Psoas muscle (tissue), 8 donors: ENCODE data around the gene FARP1. TPM values are rescaled to one million over a fixed set of nuclear protein-coding genes. Genes with fewer than 3 reads are reported as not detected.
"Not testable (repeated sequence)": the region's sequence is repeated elsewhere in the genome, so short reads cannot be mapped to it uniquely, and the experiment has no call there.

Source experiments
- ATAC-seq, 4 donors: fragments of 200-7000 bp; cut with Tn5 transposase; one replicate each; pipeline ENCODE4 v1.9.1; 2020; ENCODE audit warnings: moderate library complexity in 3 of 4, mild to moderate bottlenecking in 2 of 4
- DNase-seq, 2 donors: peaks; one replicate each; pipeline ENCODE4 v3.0.0-alpha.2; 2020
- H3K27ac ChIP-seq: fragments of 200-600 bp; one replicate; pipeline ENCODE4 v1.8.0; 2022
- H3K27me3 ChIP-seq, 3 donors: fragments of 200-600 bp in 1 of 3; one replicate each; pipeline versions ENCODE4 v1.6.1 to v1.8.0; 2013 to 2022; ENCODE audit warnings: low read length in 2 of 3, mild to moderate bottlenecking in 2 of 3, moderate library complexity in 1 of 3; ENCODE audit not compliant: insufficient read depth in 3 of 3
- H3K36me3 ChIP-seq, 2 donors: fragments of 200-600 bp in 1 of 2; one replicate each; pipeline versions ENCODE4 v1.6.1 to v1.8.0; 2013 to 2022; ENCODE audit warnings: low read depth in 1 of 2, mild to moderate bottlenecking in 1 of 2, moderate library complexity in 1 of 2; ENCODE audit not compliant: insufficient read depth in 1 of 2
- H3K4me1 ChIP-seq: fragments of 200-600 bp; one replicate; pipeline ENCODE4 v1.8.0; 2022
- H3K4me3 ChIP-seq: fragments of 200-600 bp; one replicate; pipeline ENCODE4 v1.8.0; 2022; ENCODE audit warnings: mild to moderate bottlenecking
- H3K9me3 ChIP-seq: fragments of 200-600 bp; one replicate; pipeline ENCODE4 v1.8.0; 2022
- WGBS, 3 donors: extraction: QIAGEN DNeasy Blood & Tissue Kit; methylation state at CpG; one replicate each; pipeline versions ENCODE4 v1.1.6 to v1.1.7; 2013; 5-methylcytosine and 5-hydroxymethylcytosine counted together
- intact Hi-C, 2 donors: fragments of 100-400 bp; cut with DNase I; formaldehyde crosslinking; loops; one replicate each; pipeline versions ENCODE4 v1.11.0 to v1.14.2; 2022
- polyA plus RNA-seq, 3 donors: library from polyadenylated mRNA; stranded (reverse); fragments of 200-250 nt; gene quantifications; one replicate each; pipeline ENCODE4 v1.2.3, GENCODE V29; 2013
- total RNA-seq, 4 donors: library from RNA; stranded (reverse); fragmentation: NEBNext Ultra II Directional in 2 of 4; extraction: Animal tissue kit (Norgen Biotek cat#: 25700) in 2 of 4; gene quantifications; one replicate each; pipeline versions ENCODE4 v1.2.1 to v1.2.4, GENCODE V29; 2021 to 2023
- TF ChIP-seq, protein P1 (sequence below): fragments of 200-600 bp; IDR thresholded peaks from one replicate; pipeline ENCODE4 v1.8.0; 2022; ENCODE audit warnings: antibody characterized with exemption
- donor health status: healthy with polysubstance abuse.
- donor health status: DM: no; HTN: no; CAD: no; lungs with moderate emphysema.
- donor health status: Bipolar disorder and iron deficiency.
- donor health status: healthy.
- donor health status: DM: yes; HTN: yes; CAD: no.
- donor health status: DM: no; HTN: no; CAD: no.
- donor health status: DM: no; HTN: no; CAD: no.
- donor health status: DM: yes; HTN: yes; CAD: no.

Gene FARP1
- total and polyA plus RNA-seq, 7 donors = 5.7 to 19.4 (median 9.2) TPM

DNA sequence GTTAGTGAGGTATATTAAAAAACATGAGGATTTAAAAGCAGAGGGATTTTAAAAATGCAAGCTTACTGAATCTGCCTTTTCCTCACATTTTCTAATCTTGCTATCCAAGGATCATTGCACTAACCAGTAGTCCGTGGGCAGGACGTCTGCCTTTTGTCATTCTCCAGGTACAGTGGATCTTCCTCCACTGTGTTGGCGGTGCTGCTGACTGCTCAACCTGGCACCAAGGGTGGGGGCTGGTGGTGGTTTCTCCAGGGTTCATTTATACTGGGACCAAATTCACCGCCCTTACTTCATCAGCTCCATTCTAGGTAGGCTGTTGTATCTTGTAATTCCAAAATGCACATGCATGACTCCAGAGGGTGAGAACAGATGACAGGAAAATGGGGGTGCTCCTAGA is 264.7 kb downstream of the FARP1 start:
- DNase-seq = no peak
- no peak for ATAC-seq
- no peaks in the 10 kb centered on the region for H3K27me3 ChIP-seq
- no peaks in the 10 kb centered on the region for H3K9me3 ChIP-seq
- WGBS, 3 donors = 92 to 93% (median 93%) methylated on average over 4 of the region's 4 CpGs
- intact Hi-C loops = no loop called here
- peaks cover 0 to under 1% of the 10 kb centered on the region in 2 donors for H3K36me3 ChIP-seq
- TF ChIP-seq, protein P1, sequence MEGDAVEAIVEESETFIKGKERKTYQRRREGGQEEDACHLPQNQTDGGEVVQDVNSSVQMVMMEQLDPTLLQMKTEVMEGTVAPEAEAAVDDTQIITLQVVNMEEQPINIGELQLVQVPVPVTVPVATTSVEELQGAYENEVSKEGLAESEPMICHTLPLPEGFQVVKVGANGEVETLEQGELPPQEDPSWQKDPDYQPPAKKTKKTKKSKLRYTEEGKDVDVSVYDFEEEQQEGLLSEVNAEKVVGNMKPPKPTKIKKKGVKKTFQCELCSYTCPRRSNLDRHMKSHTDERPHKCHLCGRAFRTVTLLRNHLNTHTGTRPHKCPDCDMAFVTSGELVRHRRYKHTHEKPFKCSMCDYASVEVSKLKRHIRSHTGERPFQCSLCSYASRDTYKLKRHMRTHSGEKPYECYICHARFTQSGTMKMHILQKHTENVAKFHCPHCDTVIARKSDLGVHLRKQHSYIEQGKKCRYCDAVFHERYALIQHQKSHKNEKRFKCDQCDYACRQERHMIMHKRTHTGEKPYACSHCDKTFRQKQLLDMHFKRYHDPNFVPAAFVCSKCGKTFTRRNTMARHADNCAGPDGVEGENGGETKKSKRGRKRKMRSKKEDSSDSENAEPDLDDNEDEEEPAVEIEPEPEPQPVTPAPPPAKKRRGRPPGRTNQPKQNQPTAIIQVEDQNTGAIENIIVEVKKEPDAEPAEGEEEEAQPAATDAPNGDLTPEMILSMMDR = no peak
- no peaks in the 10 kb centered on the region for H3K4me1 ChIP-seq
- H3K4me3 ChIP-seq = no peak overlapping the region
- no peak overlapping the region for H3K27ac ChIP-seq

DNA sequence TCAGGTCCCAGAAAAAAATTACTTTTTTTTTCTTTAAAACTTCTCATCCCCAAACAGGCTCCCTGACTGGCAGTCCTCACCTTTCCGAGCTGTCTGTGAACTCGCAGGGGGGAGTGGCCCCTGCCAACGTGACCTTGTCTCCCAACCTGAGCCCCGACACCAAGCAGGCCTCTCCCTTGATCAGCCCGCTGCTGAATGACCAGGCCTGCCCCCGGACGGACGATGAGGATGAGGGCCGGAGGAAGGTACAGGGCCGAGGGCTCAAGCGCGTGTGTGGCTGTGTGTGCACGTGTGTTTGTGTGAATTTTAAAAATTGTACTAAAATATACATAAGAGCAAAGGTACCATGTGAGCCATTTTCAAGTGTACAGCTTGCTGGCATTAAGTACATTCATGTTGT is 266.4 kb downstream of the FARP1 start:
- Histone ChIP-seq H3K36me3 (peaks cover 0 to 8% of the 10 kb centered on the region in 2 donors), H3K27ac (no peak overlapping the region), H3K27me3 (no peaks in the 10 kb centered on the region), H3K4me1 (no peaks in the 10 kb centered on the region), H3K9me3 (no peaks in the 10 kb centered on the region), H3K4me3 (no peak overlapping the region)
- ATAC-seq (no peak), DNase-seq (no peak)
- TF ChIP-seq, protein P1 = no peak
- 97% methylated on average over 13 of the region's 13 CpGs for WGBS, 3 donors
- intact Hi-C loops = no loop called here

DNA sequence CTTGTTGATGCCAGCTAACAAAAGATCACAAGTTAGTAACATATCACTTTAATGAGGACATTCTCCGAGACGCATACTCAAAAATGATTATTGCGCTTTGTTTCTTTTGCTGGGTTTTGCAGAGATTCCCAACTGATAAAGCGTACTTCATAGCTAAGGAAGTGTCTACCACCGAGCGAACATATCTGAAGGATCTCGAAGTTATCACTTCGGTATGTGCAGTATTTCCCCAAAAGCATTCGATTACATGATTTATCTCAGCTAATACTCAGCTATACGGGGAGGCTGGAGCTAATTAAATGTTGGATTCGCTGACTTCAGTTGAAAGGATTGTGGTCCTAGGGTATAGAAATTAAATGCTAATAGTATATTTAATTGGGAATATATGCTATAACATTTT is 267.7 kb downstream of the FARP1 start:
- no peak overlapping the region for H3K4me3 ChIP-seq
- no peaks in the 10 kb centered on the region for H3K4me1 ChIP-seq
- intact Hi-C loops = no loop called here
- 89 to 91% (median 89%) methylated on average over 11 of the region's 11 CpGs for WGBS, 3 donors
- DNase-seq = no peak
- H3K9me3 ChIP-seq = no peaks in the 10 kb centered on the region
- TF ChIP-seq, protein P1 = no peak
- H3K36me3 ChIP-seq = peaks cover 0 to 11% of the 10 kb centered on the region in 2 donors
- ATAC-seq = no peak
- no peak overlapping the region for H3K27ac ChIP-seq
- no peaks in the 10 kb centered on the region for H3K27me3 ChIP-seq

DNA sequence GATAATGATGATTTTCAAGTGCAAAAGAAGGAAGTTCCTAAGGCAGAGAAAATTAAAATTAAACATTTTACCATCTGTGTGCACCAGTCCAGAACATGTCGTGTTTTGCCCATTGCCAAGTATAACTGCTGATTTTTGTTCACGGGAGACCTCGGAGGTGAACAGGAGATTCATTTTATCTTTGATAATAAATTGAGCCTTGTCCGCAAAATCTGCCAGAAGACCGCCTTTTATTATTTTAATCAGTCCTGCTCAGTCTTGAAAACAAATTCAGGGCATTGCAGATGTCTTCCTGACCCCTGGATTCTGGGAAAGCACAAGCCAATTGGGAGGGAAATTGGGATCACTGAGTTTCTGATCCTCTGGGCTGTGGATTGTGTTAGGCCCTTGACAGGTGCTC is 268.1 kb downstream of the FARP1 start:
- Histone ChIP-seq H3K27ac (no peak overlapping the region), H3K36me3 (peaks cover 0 to 11% of the 10 kb centered on the region in 2 donors), H3K4me3 (no peak overlapping the region), H3K27me3 (no peaks in the 10 kb centered on the region), H3K4me1 (no peaks in the 10 kb centered on the region), H3K9me3 (no peaks in the 10 kb centered on the region)
- ATAC-seq (no peak), DNase-seq (no peak)
- intact Hi-C loops = no loop called here
- WGBS, 3 donors = 68 to 91% (median 91%) methylated on average over 5 of the region's 5 CpGs
- TF ChIP-seq, protein P1 = no peak

DNA sequence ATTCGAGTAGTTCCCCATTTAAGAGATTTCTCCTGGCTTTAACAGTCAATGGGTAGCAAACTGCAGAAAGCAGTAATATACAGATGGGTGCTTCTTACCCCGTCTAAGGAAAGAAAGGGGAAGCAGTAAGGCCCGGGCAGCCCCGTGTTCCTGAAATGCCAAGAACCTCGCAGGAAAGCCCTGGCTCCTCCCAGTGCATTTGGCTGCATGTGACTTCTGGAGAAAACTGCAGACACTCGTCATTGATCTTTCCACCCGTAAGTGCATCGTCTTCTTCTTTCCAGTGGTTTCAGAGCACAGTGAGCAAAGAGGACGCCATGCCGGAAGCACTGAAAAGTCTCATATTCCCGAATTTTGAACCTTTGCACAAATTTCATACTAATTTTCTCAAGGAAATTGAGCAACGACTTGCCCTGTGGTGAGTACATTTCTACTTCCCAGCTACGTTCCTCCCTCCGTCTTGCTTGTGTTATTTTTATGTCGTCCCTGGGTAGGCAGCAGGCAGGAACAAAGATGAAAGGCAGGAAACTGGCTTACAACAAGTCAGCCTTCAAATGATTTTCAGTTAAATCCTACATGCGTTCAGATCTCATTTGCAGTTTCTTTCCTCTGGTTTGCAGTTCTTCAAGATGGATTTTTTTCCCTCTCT is 268.8 kb downstream of the FARP1 start:
- ATAC-seq = no peak
- H3K36me3 ChIP-seq = peaks cover 0 to 11% of the 10 kb centered on the region in 2 donors

DNA sequence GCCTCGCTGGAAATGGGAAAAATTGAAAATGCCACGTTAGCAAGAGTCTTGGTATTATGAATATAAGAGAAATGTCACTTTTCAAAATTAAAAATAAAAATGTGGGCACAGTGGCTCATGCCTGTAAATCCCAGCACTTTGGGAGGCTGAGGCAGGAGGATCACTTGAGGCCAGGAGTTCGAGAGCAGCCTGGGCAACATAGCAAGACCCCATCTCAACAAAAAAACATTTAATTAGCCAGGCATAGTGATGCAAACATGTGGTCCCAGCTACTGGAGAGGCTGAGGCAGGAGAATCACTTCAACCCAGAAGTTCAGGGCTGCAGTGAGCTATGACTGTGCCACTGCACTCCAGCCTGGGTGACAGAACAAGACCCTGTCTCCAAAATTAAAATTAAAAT is 270.4 kb downstream of the FARP1 start:
- H3K9me3 ChIP-seq, H3K4me3 ChIP-seq, H3K27ac ChIP-seq, H3K4me1 ChIP-seq, H3K27me3 ChIP-seq, ATAC-seq, DNase-seq, intact Hi-C loops: not testable (repeated sequence)
- H3K36me3 ChIP-seq = peaks cover 0 to 11% of the 10 kb centered on the region in 2 donors
- WGBS, 3 donors = 97 to 100% (median 98%) methylated on average over 3 of the region's 3 CpGs

More for the DNA sequence above, 268.8 kb downstream of the FARP1 start:
- TF ChIP-seq, protein P1 = no peak
- Histone ChIP-seq H3K4me1 (no peaks in the 10 kb centered on the region), H3K9me3 (no peaks in the 10 kb centered on the region), H3K27ac (no peak overlapping the region), H3K27me3 (no peaks in the 10 kb centered on the region), H3K4me3 (no peak overlapping the region)
- intact Hi-C loops = no loop called here
- WGBS, 3 donors = 73 to 78% (median 76%) methylated on average over 16 of the region's 16 CpGs
- DNase-seq = peak in 1 of 2 donors; percentile 29
